Measurements from ENCODE around the gene SIT1. TPM values are rescaled to one million over a fixed set of nuclear protein-coding genes. Genes with fewer than 3 reads are reported as not detected.

The SIT1 gene
- total and polyA plus RNA-seq, 4 donors = 0.87 to 3.8 (median 1.4) TPM

- peaks cover 0 to 15% (median 3%) of the 10 kb centered on the region in 5 donors for H3K4me1 ChIP-seq (ENCODE audit: control insufficient read depth in 5 of 5, insufficient read depth in 5 of 5, low read length in 5 of 5)
- H3K27me3 ChIP-seq (ENCODE audit: control insufficient read depth in 3 of 3, insufficient read depth in 3 of 3, low read length in 2 of 3) = no peaks in the 10 kb centered on the region
- no peak overlapping the region for H3K4me3 ChIP-seq
- H3K27ac ChIP-seq (ENCODE audit: low read depth in 1 of 2, low read length in 1 of 2) = no peak overlapping the region
- ATAC-seq (ENCODE audit: insufficient read depth, low FRiP score) (no peak), DNase-seq (no peak)
- no peaks in the 10 kb centered on the region for H3K9me3 ChIP-seq (ENCODE audit: control insufficient read depth in 4 of 4, insufficient read depth in 3 of 4, low read length in 3 of 4)
- TF ChIP-seq CTCF (IDR thresholded peaks at IDR 0.05; ENCODE audit: control extremely low read depth, extremely low read depth) = no peak
- H3K36me3 ChIP-seq (ENCODE audit: control insufficient read depth in 4 of 4, insufficient read depth in 4 of 4, low read length in 4 of 4) = peaks cover 0 to 14% (median 11%) of the 10 kb centered on the region in 4 donors
- H3K9ac ChIP-seq (ENCODE audit: insufficient read depth in 1 of 2, low read length in 2 of 2) = no peak overlapping the region
- 70 to 72% methylated on average over 17 of the region's 17 CpGs for WGBS, 2 donors
Measured at GRCh38 chr9:35656348-35656747, 5.6 kb upstream of the SIT1 start.

DNA sequence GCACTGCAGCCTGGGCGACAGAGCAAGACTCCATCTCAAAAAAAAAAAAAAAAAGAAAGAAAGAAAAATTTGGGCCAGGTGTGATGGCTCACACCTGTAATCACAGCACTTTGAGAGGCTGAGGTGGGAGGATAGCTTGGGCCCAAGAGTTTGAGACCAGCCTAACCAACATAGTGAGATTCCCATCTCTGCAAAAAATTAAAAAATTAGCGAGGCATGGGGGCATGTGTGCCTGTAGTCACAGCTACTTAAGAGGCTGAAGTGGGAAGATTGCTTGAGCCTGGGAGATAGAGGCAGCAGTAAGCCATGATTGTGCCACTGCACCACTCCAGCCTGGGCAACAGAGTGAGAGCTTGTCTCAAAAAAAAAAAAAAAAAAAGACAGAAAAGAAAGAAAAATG, 2.9 kb upstream of the SIT1 start:
- TF ChIP-seq CTCF (IDR thresholded peaks at IDR 0.05; ENCODE audit: control extremely low read depth, extremely low read depth) = no peak
- WGBS, 2 donors = 94 to 98% methylated on average over 2 of the region's 2 CpGs
- no peaks in the 10 kb centered on the region for H3K27me3 ChIP-seq (ENCODE audit: control insufficient read depth in 3 of 3, insufficient read depth in 3 of 3, low read length in 2 of 3)
- no peaks in the 10 kb centered on the region for H3K9me3 ChIP-seq (ENCODE audit: control insufficient read depth in 4 of 4, insufficient read depth in 3 of 4, low read length in 3 of 4)
- H3K4me1 ChIP-seq (ENCODE audit: control insufficient read depth in 5 of 5, insufficient read depth in 5 of 5, low read length in 5 of 5) = peaks cover 0 to 8% (median 0%) of the 10 kb centered on the region in 5 donors
- ATAC-seq (ENCODE audit: insufficient read depth, low FRiP score) (no peak), DNase-seq (no peak)
- no peak overlapping the region for H3K4me3 ChIP-seq
- no peak overlapping the region for H3K27ac ChIP-seq (ENCODE audit: low read depth in 1 of 2, low read length in 1 of 2)
- H3K36me3 ChIP-seq (ENCODE audit: control insufficient read depth in 4 of 4, insufficient read depth in 4 of 4, low read length in 4 of 4) = no peaks in the 10 kb centered on the region
- H3K9ac ChIP-seq (ENCODE audit: insufficient read depth in 1 of 2, low read length in 2 of 2) = no peak overlapping the region

- TF ChIP-seq CTCF (IDR thresholded peaks at IDR 0.05; ENCODE audit: control extremely low read depth, extremely low read depth) = no peak
- H3K4me3 ChIP-seq = no peak overlapping the region
- peaks cover 0 to 8% (median 0%) of the 10 kb centered on the region in 5 donors for H3K4me1 ChIP-seq (ENCODE audit: control insufficient read depth in 5 of 5, insufficient read depth in 5 of 5, low read length in 5 of 5)
- ATAC-seq (ENCODE audit: insufficient read depth, low FRiP score) (no peak), DNase-seq (no peak)
- no peaks in the 10 kb centered on the region for H3K36me3 ChIP-seq (ENCODE audit: control insufficient read depth in 4 of 4, insufficient read depth in 4 of 4, low read length in 4 of 4)
- H3K9me3 ChIP-seq (ENCODE audit: control insufficient read depth in 4 of 4, insufficient read depth in 3 of 4, low read length in 3 of 4) = no peaks in the 10 kb centered on the region
- H3K9ac ChIP-seq (ENCODE audit: insufficient read depth in 1 of 2, low read length in 2 of 2) = no peak overlapping the region
- peak overlapping the region in 1 of 2 donors; percentile 48 for H3K27ac ChIP-seq (ENCODE audit: low read depth in 1 of 2, low read length in 1 of 2)
- no peaks in the 10 kb centered on the region for H3K27me3 ChIP-seq (ENCODE audit: control insufficient read depth in 3 of 3, insufficient read depth in 3 of 3, low read length in 2 of 3)
- 79 to 89% methylated on average over 8 of the region's 8 CpGs for WGBS, 2 donors
Measured at GRCh38 chr9:35652829-35653209, 2.1 kb upstream of the SIT1 start.

Measured in lung (tissue), 12 donors.